Neuronal stem cell (in vitro differentiated cells): ENCODE data around the gene THBS2.
A peak's percentile ranks its signal among the peaks of the same experiment; 100 is the strongest.

Experiments used
- DNase-seq: peaks from one replicate; pipeline ENCODE4 v3.0.0-alpha.2; 2013; ENCODE audit warnings: low spot score
- H2AFZ ChIP-seq: one replicate; pipeline ENCODE4 v1.6.1; 2013; ENCODE audit warnings: mild to moderate bottlenecking, low read length, inconsistent platforms
- H2AK5ac ChIP-seq: 2 replicates; pipeline ENCODE4 v1.6.1; 2013; ENCODE audit warnings: low read depth, mild to moderate bottlenecking, inconsistent platforms, low read length, moderate library complexity, mixed read lengths
- H2BK120ac ChIP-seq: 2 replicates; pipeline ENCODE4 v1.6.1; 2013; ENCODE audit warnings: low read depth, mild to moderate bottlenecking, inconsistent platforms, low read length, moderate library complexity, mixed read lengths
- H2BK12ac ChIP-seq: one replicate; pipeline ENCODE4 v1.6.1; 2013; ENCODE audit warnings: low read length, inconsistent platforms
- H2BK15ac ChIP-seq: 2 replicates; pipeline ENCODE4 v1.6.1; 2013; ENCODE audit warnings: mild to moderate bottlenecking, low read length, inconsistent platforms, mixed read lengths
- H2BK5ac ChIP-seq: one replicate; pipeline ENCODE4 v1.6.1; 2013; ENCODE audit warnings: inconsistent platforms, mild to moderate bottlenecking, low read length, moderate library complexity
- H3K14ac ChIP-seq: one replicate; pipeline ENCODE4 v1.6.1; 2013; ENCODE audit warnings: low read length, inconsistent platforms
- H3K18ac ChIP-seq: 2 replicates; pipeline ENCODE4 v1.6.1; 2013; ENCODE audit warnings: low read length, inconsistent platforms
- H3K23ac ChIP-seq: 2 replicates; pipeline ENCODE4 v1.6.1; 2013; ENCODE audit warnings: low read depth, mild to moderate bottlenecking, mixed read lengths, low read length, inconsistent platforms; ENCODE audit not compliant: poor library complexity
- H3K27ac ChIP-seq: replicated peaks from 3 replicates; pipeline ENCODE4 v1.5.1; 2013; ENCODE audit warnings: low read length, inconsistent platforms
- H3K27me3 ChIP-seq, 3 experiments: 2 replicates each; pipeline ENCODE4 v1.6.1; 2013; ENCODE audit warnings: low read length in 3 of 3, mild to moderate bottlenecking in 2 of 3, inconsistent platforms in 1 of 3, low read depth in 1 of 3, mixed read lengths in 1 of 3, moderate library complexity in 1 of 3; ENCODE audit not compliant: control insufficient read depth in 3 of 3, insufficient read depth in 3 of 3
- H3K36me3 ChIP-seq, 2 donors: replicated peaks in 1 of 2; 2 replicates each; pipeline ENCODE4 v1.6.1; 2013; ENCODE audit warnings: low read length in 2 of 2; ENCODE audit not compliant: control insufficient read depth in 2 of 2, insufficient read depth in 2 of 2
- H3K4ac ChIP-seq: 2 replicates; pipeline ENCODE4 v1.6.1; 2013; ENCODE audit warnings: inconsistent platforms, mild to moderate bottlenecking, low read length, moderate library complexity
- H3K4me1 ChIP-seq, 2 donors: 1 replicate in 1 of 2; 2 replicates in 1 of 2; pipeline ENCODE4 v1.6.1; 2013; ENCODE audit warnings: low read length in 2 of 2, low read depth in 1 of 2; ENCODE audit not compliant: control insufficient read depth in 2 of 2, insufficient read depth in 1 of 2
- H3K4me2 ChIP-seq: one replicate; pipeline ENCODE4 v1.6.1; 2013; ENCODE audit warnings: mild to moderate bottlenecking, low read length, inconsistent platforms; ENCODE audit not compliant: insufficient read depth, poor library complexity, severe bottlenecking
- H3K4me3 ChIP-seq, 2 donors: 2 replicates each; pipeline ENCODE4 v1.5.1; 2013; ENCODE audit warnings: low read length in 2 of 2, mild to moderate bottlenecking in 2 of 2, inconsistent platforms in 1 of 2, moderate library complexity in 1 of 2
- H3K79me1 ChIP-seq: one replicate; pipeline ENCODE4 v1.6.1; 2013; ENCODE audit warnings: low read depth, mild to moderate bottlenecking, inconsistent platforms, low read length, moderate library complexity
- H3K9ac ChIP-seq: one replicate; pipeline ENCODE4 v1.6.1; 2013; ENCODE audit warnings: mild to moderate bottlenecking, low read depth, low read length, inconsistent platforms; ENCODE audit not compliant: poor library complexity
- H3K9me3 ChIP-seq, 2 donors: replicated peaks in 1 of 2; 2 replicates each; pipeline versions ENCODE3 to v1.6.1; 2013; ENCODE audit warnings: low read length in 2 of 2, mild to moderate bottlenecking in 2 of 2, inconsistent platforms in 1 of 2, low read depth in 1 of 2, mixed read lengths in 1 of 2, moderate library complexity in 1 of 2; ENCODE audit not compliant: control insufficient read depth in 2 of 2, insufficient read depth in 1 of 2
- H4K8ac ChIP-seq: one replicate; pipeline ENCODE4 v1.6.1; 2013; ENCODE audit warnings: low read depth, mild to moderate bottlenecking, inconsistent platforms, low read length, moderate library complexity
- H4K91ac ChIP-seq: one replicate; pipeline ENCODE4 v1.6.1; 2013; ENCODE audit warnings: low read length, low read depth, mild to moderate bottlenecking, inconsistent platforms; ENCODE audit not compliant: poor library complexity
- WGBS, 2 donors: extraction: QIAGEN DNeasy Blood & Tissue Kit; methylation state at CpG; one replicate each; pipeline ENCODE4 v1.1.7; 2013; ENCODE audit warnings: missing lambda C conversion rate in 2 of 2, mixed read lengths in 1 of 2; ENCODE audit not compliant: insufficient read length in 2 of 2, insufficient replicate concordance in 1 of 2; ENCODE audit errors: extremely low coverage in 2 of 2; 5-methylcytosine and 5-hydroxymethylcytosine counted together

The THBS2 gene

DNA sequence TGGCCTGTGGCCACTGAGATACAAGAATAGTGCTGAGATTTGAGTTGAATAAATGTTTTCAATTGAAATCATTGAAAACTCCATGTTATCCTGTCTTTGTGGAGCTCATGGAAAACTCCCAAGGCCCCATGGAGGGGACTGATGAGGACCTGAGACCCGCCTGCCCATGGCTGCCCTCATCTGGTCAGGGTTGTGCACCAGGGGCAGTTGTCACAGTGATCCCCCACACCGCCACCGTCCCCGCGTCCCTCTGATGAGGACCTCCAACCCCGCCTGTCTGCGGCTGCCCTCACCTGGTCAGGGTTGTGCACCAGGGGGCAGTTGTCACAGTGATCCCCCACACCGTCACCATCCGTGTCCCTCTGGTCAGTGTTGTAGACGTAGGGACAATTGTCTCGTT lies 27.8 kb downstream of the THBS2 start:
- H3K14ac ChIP-seq, result peak overlapping the region; percentile 63
- peak overlapping the region; percentile 25 for H3K4ac ChIP-seq
- H3K9me3 ChIP-seq, result peaks cover 0 to 9% of the 10 kb centered on the region in 2 donors
- DNase-seq, result no peak
- H3K36me3 ChIP-seq, result no peaks in the 10 kb centered on the region
- H2BK5ac ChIP-seq, result no peak overlapping the region
- H3K27ac ChIP-seq, result no peak overlapping the region
- H3K23ac ChIP-seq, result peak overlapping the region; percentile 56
- no CpG with 5 or more reads among the region's 11 CpGs for WGBS, 2 donors
- no peak overlapping the region for H2AFZ ChIP-seq
- peak overlapping the region; percentile 46 for H2BK12ac ChIP-seq
- H3K79me1 ChIP-seq, result no peaks in the 10 kb centered on the region
- H3K9ac ChIP-seq, result peak overlapping the region; percentile 50
- H3K4me1 ChIP-seq, result no peaks in the 10 kb centered on the region
- no peak overlapping the region for H2BK120ac ChIP-seq
- no peak overlapping the region for H3K4me3 ChIP-seq
- no peak overlapping the region for H2AK5ac ChIP-seq
- H3K4me2 ChIP-seq, result no peak overlapping the region
- H2BK15ac ChIP-seq, result no peak overlapping the region
- peak overlapping the region; percentile 35 for H4K91ac ChIP-seq
- no peaks in the 10 kb centered on the region for H3K27me3 ChIP-seq
- H4K8ac ChIP-seq, result no peak overlapping the region
- no peak overlapping the region for H3K18ac ChIP-seq

- H3K4ac ChIP-seq, result no peak overlapping the region
- H3K4me1 ChIP-seq, result no peaks in the 10 kb centered on the region
- H3K4me2 ChIP-seq, result no peak overlapping the region
- H3K18ac ChIP-seq, result no peak overlapping the region
- H3K27me3 ChIP-seq, result no peaks in the 10 kb centered on the region
- no peak for DNase-seq
- no peak overlapping the region for H4K91ac ChIP-seq
- H3K4me3 ChIP-seq, result no peak overlapping the region
- no peak overlapping the region for H2BK12ac ChIP-seq
- no peaks in the 10 kb centered on the region for H3K79me1 ChIP-seq
- no peak overlapping the region for H2AK5ac ChIP-seq
- no peak overlapping the region for H3K9ac ChIP-seq
- H4K8ac ChIP-seq, result no peak overlapping the region
- no peak overlapping the region for H2AFZ ChIP-seq
- peak overlapping the region; percentile 59 for H2BK15ac ChIP-seq
- H3K27ac ChIP-seq, result no peak overlapping the region
- no peak overlapping the region for H2BK120ac ChIP-seq
- H3K36me3 ChIP-seq, result no peaks in the 10 kb centered on the region
- H2BK5ac ChIP-seq, result peak overlapping the region; percentile 43
- peaks cover 0 to 9% of the 10 kb centered on the region in 2 donors for H3K9me3 ChIP-seq
- no peak overlapping the region for H3K14ac ChIP-seq
- H3K23ac ChIP-seq, result peak overlapping the region; percentile 43
- WGBS, 2 donors, result no CpG with 5 or more reads among the region's 23 CpGs
Measured at GRCh38 chr6:169225131-169225576, 28.5 kb downstream of the THBS2 start.

DNA sequence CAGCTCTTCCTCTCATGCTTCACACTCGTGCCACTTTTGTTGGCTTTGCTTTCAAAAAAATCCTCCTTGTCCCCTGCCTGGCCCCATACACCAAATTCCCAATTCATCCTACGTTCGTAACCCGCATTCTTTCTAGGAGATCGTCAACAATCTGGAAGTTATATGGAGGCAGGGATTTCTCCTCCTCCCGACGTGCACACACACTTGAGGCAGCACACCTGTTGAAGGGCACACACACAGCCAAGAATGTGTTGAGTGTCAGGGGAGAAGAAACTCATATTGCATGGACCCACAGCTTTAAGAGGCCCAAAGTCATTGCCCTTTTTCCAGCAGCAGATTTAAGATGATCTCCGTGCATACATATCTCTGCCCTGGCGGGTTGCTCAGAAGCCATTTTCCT lies 28.9 kb downstream of the THBS2 start:
- Histone ChIP-seq H3K9me3 (peaks cover 0 to 9% of the 10 kb centered on the region in 2 donors), H3K27me3 (no peaks in the 10 kb centered on the region), H2AK5ac (no peak overlapping the region), H2BK120ac (no peak overlapping the region), H3K14ac (no peak overlapping the region), H3K18ac (no peak overlapping the region), H3K23ac (no peak overlapping the region), H4K8ac (no peak overlapping the region), H3K79me1 (no peaks in the 10 kb centered on the region), H2BK15ac (peak overlapping the region; percentile 59), H2BK5ac (peak overlapping the region; percentile 43), H3K27ac (no peak overlapping the region), H2BK12ac (no peak overlapping the region), H3K4me2 (no peak overlapping the region), H3K4me3 (no peak overlapping the region), H3K36me3 (no peaks in the 10 kb centered on the region), H3K4me1 (no peaks in the 10 kb centered on the region), H3K9ac (no peak overlapping the region), H4K91ac (no peak overlapping the region), H2AFZ (no peak overlapping the region), H3K4ac (no peak overlapping the region)
- WGBS, 2 donors, result no CpG with 5 or more reads among the region's 9 CpGs
- no peak for DNase-seq

GRCh38 chr6:169224185-169224695 lies 29.4 kb downstream of the THBS2 start:
- no peak overlapping the region for H2AFZ ChIP-seq
- no peak overlapping the region for H3K9ac ChIP-seq
- no peak for DNase-seq
- peak overlapping the region; percentile 8 for H3K23ac ChIP-seq
- H3K9me3 ChIP-seq, result peaks cover 0 to 9% of the 10 kb centered on the region in 2 donors
- H2BK5ac ChIP-seq, result no peak overlapping the region
- H3K4me1 ChIP-seq, result no peaks in the 10 kb centered on the region
- H3K27me3 ChIP-seq, result no peaks in the 10 kb centered on the region
- H4K8ac ChIP-seq, result no peak overlapping the region
- H3K79me1 ChIP-seq, result no peaks in the 10 kb centered on the region
- no peak overlapping the region for H3K4ac ChIP-seq
- H3K36me3 ChIP-seq, result no peaks in the 10 kb centered on the region
- no peak overlapping the region for H2BK120ac ChIP-seq
- no peak overlapping the region for H3K27ac ChIP-seq
- no CpG with 5 or more reads among the region's 10 CpGs for WGBS, 2 donors
- no peak overlapping the region for H3K14ac ChIP-seq
- H3K18ac ChIP-seq, result no peak overlapping the region
- no peak overlapping the region for H2BK12ac ChIP-seq
- H2AK5ac ChIP-seq, result no peak overlapping the region
- H2BK15ac ChIP-seq, result no peak overlapping the region
- no peak overlapping the region for H3K4me2 ChIP-seq
- no peak overlapping the region for H4K91ac ChIP-seq
- H3K4me3 ChIP-seq, result peak overlapping the region in 1 of 2 donors; percentile 10
